RPMI7951 (cell line): Measurements from ENCODE around the gene SDK1. TPM values are rescaled to one million over a fixed set of nuclear protein-coding genes. Genes with fewer than 3 reads are reported as not detected.
"Not testable (repeated sequence)": the region's sequence is repeated elsewhere in the genome, so short reads cannot be mapped to it uniquely, and the experiment has no call there.

Experiments
- DNase-seq: peaks from one replicate; pipeline ENCODE4 v3.0.0-alpha.2; 2012; ENCODE audit warnings: low read depth
- total RNA-seq: library from RNA; depleted of rRNA; stranded (reverse); fragments of >200 nt; shearing (Covaris generic); gene quantifications from 2 replicates; pipeline ENCODE4 v1.2.3, GENCODE V29; 2014

The SDK1 gene
- total RNA-seq, 1 experiment from 2014 or later: 3.1 TPM

DNA sequence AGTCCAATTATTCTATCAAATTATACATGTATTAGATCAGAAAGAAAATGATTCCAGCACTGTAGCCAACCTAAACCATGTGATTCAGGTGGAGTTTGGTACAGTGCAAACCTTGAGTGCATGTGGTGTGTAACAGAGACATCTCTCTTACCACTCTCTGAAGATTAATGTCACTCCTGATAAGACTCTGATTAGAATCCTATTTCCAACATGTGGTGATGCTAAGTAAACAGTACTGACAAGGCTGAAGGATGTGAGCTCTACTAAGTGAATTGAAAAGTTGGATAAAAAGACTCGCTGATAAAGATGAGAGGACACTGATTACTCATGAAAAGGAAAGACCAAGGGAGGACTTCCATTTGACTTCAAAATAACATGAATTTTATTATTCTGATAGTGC lies 232.0 kb downstream of the SDK1 start:
- DNase-seq: no peak

DNA sequence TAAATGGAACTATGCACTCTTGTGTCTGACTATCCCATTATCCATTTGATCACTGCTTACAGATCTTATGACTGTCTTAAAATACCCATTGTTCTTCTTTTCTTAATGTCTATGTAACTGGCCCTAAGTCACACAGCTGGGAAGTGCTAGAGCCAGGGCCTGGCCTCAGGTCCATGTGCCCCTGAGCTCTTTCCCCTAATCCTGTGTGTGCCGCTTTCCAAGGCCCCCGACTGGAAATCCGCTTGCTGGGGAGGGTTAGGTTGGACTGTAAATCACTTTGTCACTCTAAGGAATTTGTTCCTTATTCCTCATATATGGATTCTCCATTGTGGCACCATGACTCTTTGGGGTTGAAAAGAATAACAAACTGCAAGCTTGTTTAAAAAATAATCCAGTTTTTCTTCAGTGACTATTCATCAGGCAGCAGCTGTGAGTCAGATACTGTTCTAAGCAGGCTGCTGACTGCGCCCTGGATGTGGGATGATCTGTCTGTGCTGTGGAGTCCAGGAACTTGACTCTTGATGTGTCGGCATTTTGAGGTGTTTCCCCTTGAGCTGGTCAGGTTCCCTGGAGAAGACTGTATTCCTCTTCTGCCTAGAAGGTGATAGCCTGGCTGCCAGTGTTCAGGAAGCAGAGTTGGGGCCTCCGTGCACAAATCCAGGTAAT lies 236.3 kb downstream of the SDK1 start:
- DNase-seq: no peak

DNA sequence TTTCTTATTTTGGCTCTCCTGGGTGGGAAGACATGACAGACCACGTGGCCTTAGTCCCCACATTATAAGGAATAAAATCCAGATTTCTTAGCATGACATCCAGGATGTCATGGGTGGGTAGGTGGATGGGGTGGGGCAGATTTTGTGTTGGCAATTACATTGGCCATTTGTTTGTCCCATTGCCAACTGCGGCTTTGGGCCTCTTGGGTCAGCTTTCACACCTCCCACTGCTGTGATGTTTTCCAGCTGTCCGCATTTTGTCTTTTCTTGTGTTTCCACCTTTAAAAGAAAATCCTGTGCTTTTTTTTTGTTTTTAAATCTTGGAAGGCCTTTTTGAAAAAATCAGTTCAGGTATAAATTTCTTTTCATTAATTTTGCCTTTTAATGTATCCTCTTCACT lies 237.0 kb downstream of the SDK1 start:
- DNase-seq: no peak

DNA sequence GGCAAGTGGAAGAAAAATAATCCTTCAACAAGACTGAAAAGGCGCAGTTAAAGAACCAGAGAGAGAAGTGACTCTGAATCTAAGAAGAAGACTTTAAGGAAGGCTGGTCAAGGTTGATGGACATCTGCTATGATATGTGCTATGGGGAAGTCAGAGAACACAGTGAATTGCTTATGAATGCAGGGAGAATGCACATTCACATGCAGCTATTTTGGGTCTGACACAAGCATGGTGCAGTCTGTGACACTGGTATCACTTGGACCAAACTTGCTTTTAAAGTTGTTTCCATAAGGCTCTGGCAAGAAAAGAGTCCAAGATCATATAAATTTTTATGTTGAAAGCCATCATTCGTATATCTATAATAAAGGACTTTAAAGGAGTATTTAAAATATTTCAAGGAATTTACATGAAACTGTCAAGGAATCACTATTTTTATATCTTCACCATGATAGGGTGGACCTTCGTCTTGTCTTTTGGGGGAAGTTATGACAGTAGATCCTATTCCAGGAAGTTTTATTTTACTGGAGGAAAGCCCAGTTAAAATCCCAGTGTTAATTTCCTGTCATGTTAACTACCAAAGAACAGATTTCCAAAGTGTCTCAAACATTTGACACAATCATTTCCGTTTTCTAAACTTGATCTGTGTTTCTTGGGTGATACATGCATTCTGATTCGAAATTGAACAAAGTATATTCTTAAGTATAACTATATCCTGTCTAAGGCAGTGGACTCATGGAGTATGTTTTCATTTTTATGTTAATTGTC lies 239.6 kb downstream of the SDK1 start:
- DNase-seq: no peak

DNA sequence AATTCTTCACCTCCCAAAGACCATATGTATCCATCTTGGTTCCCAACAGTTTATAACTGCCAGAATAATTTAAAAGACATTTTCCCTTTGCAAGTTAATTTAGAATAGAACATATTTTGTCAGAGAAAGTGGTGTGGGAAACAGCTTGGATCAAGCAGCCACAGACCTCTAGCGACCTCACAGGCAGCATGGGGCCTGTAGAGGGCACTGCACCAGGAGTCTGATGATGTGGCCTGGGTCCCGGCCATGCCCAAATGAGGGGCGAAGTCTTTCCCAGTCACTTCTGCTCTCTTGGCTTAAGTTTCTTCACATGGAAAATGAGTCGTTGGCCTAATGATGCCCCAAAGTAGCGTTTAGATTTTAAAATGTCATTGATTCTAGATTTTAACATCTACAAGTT lies 243.2 kb downstream of the SDK1 start:
- no peak for DNase-seq

DNA sequence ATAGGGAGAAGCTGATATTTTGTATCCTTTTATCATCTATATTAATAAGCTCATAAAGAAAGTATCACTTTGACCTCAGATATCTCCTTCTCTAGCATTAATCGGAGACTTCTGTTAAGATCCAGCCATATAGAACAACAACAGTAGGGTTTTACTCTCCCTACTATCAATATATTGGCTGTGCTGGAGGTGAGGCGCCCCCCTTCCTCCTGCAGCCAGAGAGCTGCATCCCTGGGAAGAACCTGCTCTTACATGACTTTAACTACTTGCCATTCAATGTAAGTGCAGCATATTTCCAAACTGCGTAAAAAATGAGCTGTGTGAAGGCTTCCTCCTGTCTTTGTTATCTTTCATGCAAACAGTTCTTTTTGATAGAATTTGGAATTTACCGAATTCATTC lies 247.8 kb downstream of the SDK1 start:
- no peak for DNase-seq

DNA sequence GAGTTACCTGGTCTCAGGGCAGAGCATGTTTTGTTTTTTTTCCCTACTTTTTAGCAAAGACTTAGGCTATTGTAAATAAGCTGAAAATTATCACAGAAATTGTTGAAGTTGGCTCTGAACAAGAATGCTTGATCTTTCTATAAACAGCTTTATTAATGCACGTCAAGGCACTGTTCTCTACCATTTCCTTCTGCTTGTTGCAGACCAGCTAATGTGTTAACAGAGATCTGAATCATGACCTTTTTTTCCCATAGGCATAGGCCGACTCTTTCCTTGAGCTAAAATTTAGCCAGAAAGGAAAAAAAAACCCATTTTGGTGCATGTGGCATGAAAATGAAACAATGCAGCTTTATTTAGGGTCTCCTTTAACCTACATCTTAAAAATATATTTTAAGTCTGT lies 248.5 kb downstream of the SDK1 start:
- DNase-seq: no peak

DNA sequence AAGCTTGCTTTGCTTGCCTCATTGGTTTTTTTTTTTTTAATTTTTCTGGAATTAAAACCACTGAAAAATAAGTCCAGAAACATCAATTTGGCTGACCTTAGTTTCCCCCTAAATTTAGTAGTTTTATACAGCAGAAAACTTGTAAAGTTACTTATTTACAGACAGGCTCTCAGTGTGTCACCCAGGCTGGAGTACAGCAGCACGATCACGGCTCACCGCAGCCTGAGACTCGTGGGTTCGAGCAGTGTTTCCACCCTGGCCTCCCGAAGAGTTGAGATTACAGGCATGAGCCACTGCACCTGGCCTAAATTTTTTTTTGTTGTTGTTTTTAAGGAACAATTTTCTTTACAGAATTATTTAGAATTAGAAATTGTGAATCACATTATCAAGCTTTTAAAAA lies 250.5 kb downstream of the SDK1 start:
- no peak for DNase-seq

DNA sequence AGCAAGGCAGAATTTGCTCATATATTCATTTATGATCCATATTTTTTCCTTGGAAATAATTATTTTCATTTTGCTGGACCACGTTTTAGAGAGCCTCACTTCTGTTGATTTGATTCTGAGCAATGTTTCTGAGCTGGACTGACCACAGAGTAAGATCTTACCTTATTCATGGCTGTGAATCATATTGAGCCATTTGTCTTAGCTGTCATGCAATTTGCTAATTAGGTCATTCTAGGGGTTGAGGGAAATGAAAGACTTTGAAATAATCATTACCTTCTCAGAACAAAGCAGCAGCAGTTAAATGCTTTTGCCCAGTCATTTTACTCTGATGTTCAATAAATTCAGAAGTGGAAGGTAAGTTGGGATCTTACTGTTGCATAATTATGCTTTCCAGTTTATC lies 251.4 kb downstream of the SDK1 start:
- no peak for DNase-seq

DNA sequence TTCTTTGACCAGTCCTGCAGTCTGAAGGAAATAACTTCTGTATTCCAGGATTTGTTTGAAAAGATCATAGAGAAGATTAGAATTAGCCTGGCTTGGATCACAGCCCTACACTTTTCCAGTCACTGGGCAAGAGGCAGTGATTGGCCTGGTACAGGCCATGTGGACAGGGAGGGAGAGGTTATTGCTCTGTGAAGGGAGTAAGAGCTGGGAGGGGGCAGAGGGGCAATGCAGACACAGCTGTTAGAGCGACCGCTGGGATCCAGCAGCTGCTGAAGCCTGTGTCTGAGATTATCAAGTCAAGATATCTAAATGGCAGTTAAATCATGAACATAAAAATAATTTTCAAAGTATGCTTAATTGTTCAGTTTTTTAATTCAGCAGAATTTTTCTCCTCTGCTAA lies 257.3 kb downstream of the SDK1 start:
- no peak for DNase-seq

DNA sequence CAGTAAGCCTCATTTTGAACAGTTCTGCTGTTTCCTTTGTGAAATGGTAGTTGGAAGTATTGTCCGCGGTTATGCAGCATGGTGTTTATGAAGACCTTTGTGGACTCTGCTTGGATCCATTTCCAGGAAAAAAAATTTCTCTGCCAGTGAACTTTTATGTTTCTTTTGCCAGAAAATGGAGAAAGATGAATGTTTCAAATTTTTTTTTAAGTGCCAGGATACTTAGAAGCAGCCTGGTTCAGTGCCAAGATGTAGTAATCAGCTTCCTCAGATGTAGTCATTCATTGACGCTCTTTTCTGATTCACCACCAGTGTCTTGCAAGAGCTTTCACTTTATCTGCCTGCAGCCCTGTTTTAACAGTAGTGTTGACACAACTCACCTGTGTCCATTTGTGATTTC lies 258.2 kb downstream of the SDK1 start:
- DNase-seq: peak; percentile 36

DNA sequence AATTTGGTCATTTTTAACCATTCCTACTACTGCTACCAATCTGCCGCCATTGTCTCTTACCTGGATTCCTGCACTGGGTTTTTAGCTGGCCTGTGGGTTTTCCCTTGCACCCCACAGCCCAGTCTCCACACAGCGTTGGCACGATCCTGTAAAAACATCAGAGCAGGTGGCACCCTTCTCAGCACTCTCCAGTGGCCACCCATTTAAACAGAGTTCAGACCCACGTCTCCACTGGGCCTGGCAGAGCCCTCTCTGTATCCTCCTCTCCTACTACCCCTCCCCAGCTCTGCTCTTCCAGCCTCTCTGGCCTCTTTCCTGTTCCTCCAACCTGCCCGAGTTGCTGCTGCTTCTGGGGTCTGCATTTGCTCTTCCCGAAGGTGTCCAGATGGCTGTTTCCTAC lies 259.4 kb downstream of the SDK1 start:
- no peak for DNase-seq

DNA sequence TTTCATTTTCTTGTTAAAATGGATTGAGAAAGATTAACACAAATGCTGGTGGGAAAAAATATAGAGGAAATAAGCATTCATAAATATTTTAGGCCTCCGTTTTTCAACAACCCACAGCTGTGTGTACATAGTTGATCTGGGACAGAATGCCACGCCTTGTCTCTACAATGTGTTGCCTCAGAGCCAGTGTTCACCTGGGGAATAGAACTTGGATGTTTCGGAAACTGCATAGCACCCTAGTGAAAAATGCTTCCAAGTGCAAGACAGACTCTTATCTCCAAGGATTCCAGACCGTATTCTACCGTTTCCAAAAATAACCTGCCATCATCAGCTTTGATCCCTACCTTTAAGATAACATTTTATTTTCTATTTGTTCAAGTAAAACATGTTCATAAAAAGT lies 260.9 kb downstream of the SDK1 start:
- DNase-seq: no peak

DNA sequence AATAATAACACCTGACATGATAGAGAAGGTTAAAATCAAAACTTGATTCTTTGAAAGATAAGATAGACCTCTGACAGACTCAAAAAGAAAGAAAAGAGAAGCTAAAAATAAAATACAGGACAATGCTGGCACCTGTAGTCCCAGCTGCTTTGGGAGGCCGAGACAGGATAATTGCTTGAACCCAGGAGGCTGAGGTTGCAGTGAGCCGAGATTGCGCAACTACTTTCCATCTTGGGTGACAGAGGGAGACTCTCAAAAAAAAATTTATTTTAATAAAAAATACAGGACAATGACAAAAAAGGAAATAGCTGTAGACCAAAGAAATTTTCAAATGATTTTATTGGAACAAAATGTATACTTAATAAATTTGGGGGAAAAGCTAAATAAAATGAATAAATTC lies 263.2 kb downstream of the SDK1 start:
- DNase-seq: no peak

DNA sequence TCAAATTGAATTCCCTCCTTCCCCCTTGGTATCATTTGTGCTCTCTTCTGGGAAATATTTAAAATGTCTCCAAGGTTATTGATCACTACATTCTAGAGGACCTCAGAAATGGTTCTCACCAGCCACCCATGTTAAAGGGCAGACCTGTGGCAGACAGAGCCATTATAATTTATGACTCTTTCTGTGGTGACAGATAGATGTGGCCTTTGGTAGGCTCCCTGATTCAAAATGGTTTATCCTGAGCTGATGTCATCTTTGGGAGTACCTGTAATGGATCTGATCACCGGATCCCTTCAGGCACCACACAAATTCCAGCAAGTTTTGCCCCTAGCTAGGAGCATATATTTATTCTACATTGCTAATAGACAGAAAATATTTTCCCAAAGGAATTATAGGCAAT lies 267.5 kb downstream of the SDK1 start:
- no peak for DNase-seq

DNA sequence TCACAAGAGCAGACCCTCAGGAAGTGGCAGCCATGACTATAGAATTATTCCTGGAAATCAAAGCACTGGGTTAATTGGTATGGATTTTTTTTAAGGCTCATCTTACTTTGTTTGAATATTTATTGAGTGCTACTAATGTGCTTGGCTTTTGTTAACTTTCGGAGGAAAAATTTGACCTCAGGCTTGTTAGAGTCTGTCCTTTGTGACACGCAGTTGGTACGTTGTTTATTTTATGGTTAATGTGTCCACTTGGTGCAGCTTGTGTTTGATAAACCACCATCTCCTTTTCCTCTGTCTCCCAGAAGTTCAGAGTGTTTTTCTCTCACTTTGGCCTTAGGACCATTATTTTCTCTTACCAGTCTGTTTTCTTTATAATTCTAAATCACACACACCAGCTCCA lies 268.6 kb downstream of the SDK1 start:
- no peak for DNase-seq

DNA sequence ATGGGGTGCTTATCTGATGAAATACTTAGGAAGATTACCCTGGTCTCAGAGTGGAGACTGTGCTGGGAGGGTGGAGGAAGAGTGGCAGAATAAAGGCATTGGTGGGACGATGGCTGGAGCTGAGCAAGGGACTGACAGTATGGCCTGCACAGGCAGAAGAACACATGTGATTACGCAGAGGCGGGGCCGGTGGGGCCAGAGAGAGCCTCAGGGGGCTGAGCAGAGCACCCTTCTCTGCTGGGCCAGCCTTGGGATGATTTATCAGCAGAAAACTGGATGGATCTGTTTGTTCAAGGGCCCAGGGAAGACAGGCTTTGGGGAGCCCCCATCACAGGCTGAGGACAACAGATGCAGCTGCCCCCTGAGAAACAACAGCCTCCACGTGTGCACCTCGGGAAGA lies 272.1 kb downstream of the SDK1 start:
- no peak for DNase-seq

DNA sequence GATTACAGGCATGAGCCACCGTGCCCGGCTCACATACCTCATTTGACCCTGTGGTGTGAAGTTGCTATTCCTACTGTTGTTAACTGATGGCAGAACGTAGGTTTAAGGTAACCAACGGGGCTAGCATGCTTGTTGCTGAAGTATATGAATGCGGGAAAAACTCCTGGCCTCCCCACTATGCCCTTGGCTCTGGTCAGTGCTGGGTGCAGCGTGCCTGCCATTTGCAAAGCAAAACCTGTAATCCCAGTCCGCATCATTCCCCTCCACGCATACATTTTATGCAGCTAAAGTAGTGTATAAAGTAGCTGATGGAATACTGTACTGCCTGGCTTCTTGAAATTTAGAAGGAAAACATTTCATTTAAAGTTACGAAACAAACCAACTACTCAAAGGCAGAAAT lies 273.3 kb downstream of the SDK1 start:
- DNase-seq: no peak

DNA sequence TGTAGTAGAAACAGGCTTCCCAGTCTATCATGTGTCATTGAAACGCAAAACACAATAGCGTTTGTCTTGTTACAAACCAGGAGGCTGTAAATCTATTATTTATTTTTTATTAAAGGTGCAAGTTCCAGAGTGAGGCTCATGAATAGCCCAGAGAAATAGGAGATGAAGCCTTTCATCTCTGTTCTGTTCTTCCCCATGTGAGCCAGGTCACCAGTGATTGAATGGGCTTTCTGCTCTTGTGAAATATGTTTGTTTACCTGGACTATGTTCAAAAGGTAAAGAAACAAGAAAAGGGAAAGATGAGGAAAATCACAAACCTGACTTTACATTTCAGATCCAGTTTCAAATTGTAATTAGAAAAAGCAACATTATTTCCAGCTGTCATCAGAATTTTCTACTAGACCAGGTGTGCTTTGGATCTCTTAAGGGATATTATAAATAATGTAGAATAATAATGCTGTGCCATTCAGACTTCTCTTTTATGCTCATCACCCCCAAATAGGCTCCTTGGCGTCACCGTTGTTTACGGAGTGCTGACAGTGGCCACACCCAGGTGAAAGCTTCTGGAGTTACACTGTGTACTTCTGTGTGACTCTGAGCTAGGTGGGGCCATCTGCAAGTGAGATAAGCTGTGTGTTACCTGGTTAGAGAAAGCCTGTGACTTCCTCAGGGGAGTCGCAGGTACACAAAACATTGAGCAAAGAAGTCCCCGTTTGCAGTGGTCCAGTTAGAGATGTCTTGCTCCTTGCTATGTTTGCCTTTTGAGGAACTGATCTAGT lies 274.9 kb downstream of the SDK1 start:
- no peak for DNase-seq

DNA sequence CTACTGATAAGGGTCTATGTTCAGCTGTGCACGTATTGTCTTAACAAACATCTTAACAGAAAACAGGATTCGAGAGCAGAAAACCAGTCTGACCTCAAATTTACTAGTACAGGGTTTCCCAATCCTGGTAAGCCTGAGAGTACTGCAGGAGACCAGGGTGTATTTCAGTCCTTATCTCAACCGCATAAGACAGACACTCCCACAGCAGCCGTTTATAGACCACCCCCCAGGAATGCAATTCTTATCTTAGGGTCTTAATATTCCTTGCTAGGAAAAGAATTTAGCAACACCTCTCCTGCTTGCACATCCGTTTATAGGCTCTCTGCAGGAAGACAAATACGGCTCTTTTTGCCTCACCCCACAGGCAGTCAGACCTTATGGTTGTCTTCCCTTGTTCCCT lies 277.3 kb downstream of the SDK1 start:
- no peak for DNase-seq

DNA sequence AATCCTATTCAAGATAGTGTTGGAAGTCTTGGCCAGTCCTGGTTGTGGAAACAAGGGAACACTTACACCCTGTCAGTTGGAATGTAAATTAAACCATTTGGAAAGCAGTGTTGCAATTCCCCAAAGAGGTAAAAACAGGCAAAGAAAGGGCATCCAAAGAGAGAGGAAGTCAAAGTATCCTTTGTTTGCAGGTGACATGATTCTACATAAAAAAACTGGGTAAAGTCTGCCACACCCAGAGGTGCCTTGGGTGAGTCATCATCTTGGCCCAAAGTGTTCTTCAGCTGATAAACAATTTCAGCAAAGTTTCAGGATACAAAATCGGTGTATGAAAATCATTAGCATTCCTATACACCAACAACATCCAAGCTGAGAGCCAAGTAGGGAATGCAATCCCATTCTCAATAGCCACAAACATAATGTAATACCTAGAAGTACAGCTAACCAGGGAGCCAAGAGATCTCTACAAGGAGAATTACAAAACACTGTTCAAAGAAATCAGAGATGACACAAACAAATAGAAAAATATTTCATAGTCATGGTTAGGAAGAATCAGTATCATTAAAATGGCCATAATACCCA lies 278.7 kb downstream of the SDK1 start:
- no peak for DNase-seq

DNA sequence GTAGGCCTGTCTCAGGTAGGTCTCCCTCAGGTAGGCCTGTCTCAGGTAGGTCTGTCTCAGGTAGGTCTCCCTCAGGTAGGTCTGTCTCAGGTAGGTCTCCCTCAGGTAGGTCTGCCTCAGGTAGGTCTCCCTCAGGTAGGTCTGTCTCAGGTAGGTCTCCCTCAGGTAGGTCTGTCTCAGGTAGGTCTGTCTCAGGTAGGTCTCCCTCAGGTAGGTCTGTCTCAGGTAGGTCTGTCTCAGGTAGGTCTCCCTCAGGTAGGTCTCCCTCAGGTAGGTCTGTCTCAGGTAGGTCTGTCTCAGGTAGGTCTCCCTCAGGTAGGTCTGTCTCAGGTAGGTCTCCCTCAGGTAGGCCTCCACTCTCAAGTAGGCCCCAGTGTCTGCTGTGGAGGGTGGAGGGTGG lies 281.1 kb downstream of the SDK1 start:
- not testable (repeated sequence) for DNase-seq

DNA sequence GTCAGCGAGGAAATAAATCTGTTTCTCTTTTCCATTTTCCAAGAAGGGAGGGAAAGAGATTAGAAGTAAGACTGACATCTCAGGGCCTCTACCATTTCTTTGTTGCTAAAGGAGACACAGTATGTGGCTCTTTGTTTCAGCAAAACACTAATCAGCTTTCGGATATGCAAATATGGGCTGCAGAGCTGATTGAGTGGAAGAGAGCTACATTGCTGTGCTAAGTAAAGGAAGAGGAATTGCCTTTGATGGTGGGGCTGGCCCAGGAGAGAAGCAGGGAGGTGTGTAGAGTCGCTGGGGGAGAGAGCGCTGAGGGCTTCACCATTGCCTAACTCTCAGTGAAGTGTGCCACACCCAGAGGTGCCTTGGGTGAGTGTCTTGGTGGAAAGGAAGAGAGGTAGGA lies 284.8 kb downstream of the SDK1 start:
- no peak for DNase-seq
